ENCODE data around the gene RGS6.
"Not testable (repeated sequence)": the region's sequence is repeated elsewhere in the genome, so short reads cannot be mapped to it uniquely, and the experiment has no call there.

Gene RGS6

GRCh38 chr14:71933001-71933587 is 865 bp downstream of the RGS6 start:
- H3K27ac Mint-ChIP-seq, result peak overlapping the region; percentile 46
- H3K36me3 Mint-ChIP-seq (ENCODE audit: low read depth), result no peaks in the 10 kb centered on the region
- peaks cover 64% of the 10 kb centered on the region for H3K27me3 Mint-ChIP-seq

GRCh38 chr14:71938273-71938672 is 6.0 kb downstream of the RGS6 start:
- H3K36me3 Mint-ChIP-seq (ENCODE audit: low read depth); H3K4me3 Mint-ChIP-seq; H3K27ac Mint-ChIP-seq; H3K4me1 Mint-ChIP-seq (ENCODE audit: low read depth); H3K9me3 Mint-ChIP-seq: not testable (repeated sequence)
- peaks cover 34% of the 10 kb centered on the region for H3K27me3 Mint-ChIP-seq

More at GRCh38 chr14:71933001-71933587, 865 bp downstream of the RGS6 start:
- peak overlapping the region; percentile 56 for H3K4me3 Mint-ChIP-seq
- peaks cover 21% of the 10 kb centered on the region for H3K4me1 Mint-ChIP-seq (ENCODE audit: low read depth)
- H3K9me3 Mint-ChIP-seq, result no peaks in the 10 kb centered on the region

GRCh38 chr14:71939344-71939743 is 7.1 kb downstream of the RGS6 start:
- peaks cover 23% of the 10 kb centered on the region for H3K27me3 Mint-ChIP-seq
- H3K27ac Mint-ChIP-seq; H3K36me3 Mint-ChIP-seq (ENCODE audit: low read depth); H3K4me3 Mint-ChIP-seq; H3K9me3 Mint-ChIP-seq; H3K4me1 Mint-ChIP-seq (ENCODE audit: low read depth): not testable (repeated sequence)

- not testable (repeated sequence) for H3K36me3 Mint-ChIP-seq (ENCODE audit: low read depth); H3K4me3 Mint-ChIP-seq; H3K27ac Mint-ChIP-seq; H3K9me3 Mint-ChIP-seq; H3K4me1 Mint-ChIP-seq (ENCODE audit: low read depth)
- peaks cover 15% of the 10 kb centered on the region for H3K27me3 Mint-ChIP-seq
Observed at GRCh38 chr14:71940500-71940899, 8.3 kb downstream of the RGS6 start.

- H3K36me3 Mint-ChIP-seq (ENCODE audit: low read depth); H3K4me1 Mint-ChIP-seq (ENCODE audit: low read depth); H3K4me3 Mint-ChIP-seq; H3K9me3 Mint-ChIP-seq; H3K27me3 Mint-ChIP-seq; H3K27ac Mint-ChIP-seq: not testable (repeated sequence)
Observed at GRCh38 chr14:71941616-71942015, 9.4 kb downstream of the RGS6 start.

GRCh38 chr14:71942904-71943694 is 10.9 kb downstream of the RGS6 start:
- Mint-ChIP-seq H3K27me3 (peaks cover 7% of the 10 kb centered on the region), H3K9me3 (no peaks in the 10 kb centered on the region), H3K36me3 (ENCODE audit: low read depth) (no peaks in the 10 kb centered on the region), H3K4me1 (ENCODE audit: low read depth) (no peaks in the 10 kb centered on the region), H3K27ac (no peak overlapping the region), H3K4me3 (no peak overlapping the region)

- no peaks in the 10 kb centered on the region for H3K9me3 Mint-ChIP-seq
- H3K4me3 Mint-ChIP-seq, result no peak overlapping the region
- H3K27ac Mint-ChIP-seq, result no peak overlapping the region
- H3K27me3 Mint-ChIP-seq, result peaks cover 7% of the 10 kb centered on the region
- no peaks in the 10 kb centered on the region for H3K4me1 Mint-ChIP-seq (ENCODE audit: low read depth)
- no peaks in the 10 kb centered on the region for H3K36me3 Mint-ChIP-seq (ENCODE audit: low read depth)
Observed at GRCh38 chr14:71943695-71944018, 11.4 kb downstream of the RGS6 start.

GRCh38 chr14:71947947-71948500 is 15.8 kb downstream of the RGS6 start:
- Mint-ChIP-seq H3K27ac (no peak overlapping the region), H3K4me3 (no peak overlapping the region), H3K9me3 (peaks cover 6% of the 10 kb centered on the region), H3K27me3 (peaks cover 16% of the 10 kb centered on the region), H3K36me3 (ENCODE audit: low read depth) (no peaks in the 10 kb centered on the region), H3K4me1 (ENCODE audit: low read depth) (no peaks in the 10 kb centered on the region)

GRCh38 chr14:71952381-71953363 is 20.4 kb downstream of the RGS6 start:
- Mint-ChIP-seq H3K4me3 (no peak overlapping the region), H3K4me1 (ENCODE audit: low read depth) (no peaks in the 10 kb centered on the region), H3K27ac (no peak overlapping the region), H3K9me3 (peaks cover 6% of the 10 kb centered on the region), H3K27me3 (peaks cover 27% of the 10 kb centered on the region), H3K36me3 (ENCODE audit: low read depth) (no peaks in the 10 kb centered on the region)

- Mint-ChIP-seq H3K4me3 (no peak overlapping the region), H3K27ac (no peak overlapping the region), H3K27me3 (peaks cover 11% of the 10 kb centered on the region), H3K4me1 (ENCODE audit: low read depth) (no peaks in the 10 kb centered on the region), H3K9me3 (no peaks in the 10 kb centered on the region), H3K36me3 (ENCODE audit: low read depth) (no peaks in the 10 kb centered on the region)
Observed at GRCh38 chr14:71956920-71957563, 24.8 kb downstream of the RGS6 start.

GRCh38 chr14:71959055-71959454 is 26.8 kb downstream of the RGS6 start:
- peaks cover 19% of the 10 kb centered on the region for H3K27me3 Mint-ChIP-seq
- H3K9me3 Mint-ChIP-seq, result no peaks in the 10 kb centered on the region
- no peak overlapping the region for H3K27ac Mint-ChIP-seq
- H3K4me3 Mint-ChIP-seq, result no peak overlapping the region
- no peaks in the 10 kb centered on the region for H3K4me1 Mint-ChIP-seq (ENCODE audit: low read depth)
- H3K36me3 Mint-ChIP-seq (ENCODE audit: low read depth), result no peaks in the 10 kb centered on the region

GRCh38 chr14:71960494-71961353 is 28.5 kb downstream of the RGS6 start:
- Mint-ChIP-seq H3K27me3 (peaks cover 31% of the 10 kb centered on the region), H3K36me3 (ENCODE audit: low read depth) (no peaks in the 10 kb centered on the region), H3K27ac (no peak overlapping the region), H3K9me3 (no peaks in the 10 kb centered on the region), H3K4me3 (no peak overlapping the region), H3K4me1 (ENCODE audit: low read depth) (peaks cover 5% of the 10 kb centered on the region)

- no peaks in the 10 kb centered on the region for H3K36me3 Mint-ChIP-seq (ENCODE audit: low read depth)
- H3K27ac Mint-ChIP-seq, result no peak overlapping the region
- H3K27me3 Mint-ChIP-seq, result peaks cover 27% of the 10 kb centered on the region
- H3K4me1 Mint-ChIP-seq (ENCODE audit: low read depth), result peaks cover 13% of the 10 kb centered on the region
- H3K9me3 Mint-ChIP-seq, result no peaks in the 10 kb centered on the region
- H3K4me3 Mint-ChIP-seq, result no peak overlapping the region
Observed at GRCh38 chr14:71961972-71962371, 29.7 kb downstream of the RGS6 start.

- H3K27ac Mint-ChIP-seq, result no peak overlapping the region
- peaks cover 29% of the 10 kb centered on the region for H3K27me3 Mint-ChIP-seq
- peaks cover 6% of the 10 kb centered on the region for H3K9me3 Mint-ChIP-seq
- H3K4me3 Mint-ChIP-seq, result no peak overlapping the region
- H3K36me3 Mint-ChIP-seq (ENCODE audit: low read depth), result no peaks in the 10 kb centered on the region
- H3K4me1 Mint-ChIP-seq (ENCODE audit: low read depth), result peaks cover 22% of the 10 kb centered on the region
Observed at GRCh38 chr14:71964716-71965115, 32.5 kb downstream of the RGS6 start.
